A549 (cell line): ENCODE measurements around the gene CAPN9. TPM values are rescaled to one million over a fixed set of nuclear protein-coding genes. Genes with fewer than 3 reads are reported as not detected.

Source experiments
- ATAC-seq, 2 experiments: fragments of 200-7000 bp in 1 of 2; fragments of >200 bp in 1 of 2; cut with Nextera tagmentation in 1 of 2; cut with Tn5 transposase in 1 of 2; 3 replicates each; pipeline versions ENCODE4 v1.8.0 to v1.9.1; 2018 to 2020; ENCODE audit warnings: mild to moderate bottlenecking in 1 of 2, moderate library complexity in 1 of 2
- CTCF ChIA-PET: fragments of 300-600 bp; sonication (Branson Sonifier 250); formaldehyde crosslinking; extraction: SDS; loops from one replicate; lab custom pipeline; 2021; ENCODE audit warnings: antibody characterized with exemption, inconsistent platforms; lab: Yijun Ruan, JAX
- POLR2A ChIA-PET: fragments of 350-600 bp; formaldehyde crosslinking; extraction: SDS; loops from one replicate; lab custom pipeline; 2021; ENCODE audit warnings: antibody characterized with exemption, inconsistent platforms; lab: Yijun Ruan, JAX
- DNase-seq, 2 experiments: peaks; one replicate each; pipeline versions ENCODE4 v3.0.0 to v3.0.0-alpha.2; 2011 to 2016; ENCODE audit warnings: low read depth in 1 of 2, low spot score in 1 of 2
- FAIRE-seq: peaks from 2 replicates; lab custom pipeline; 2011; peaks lifted over from hg19 to GRCh38; lab: Jason Lieb, UNC
- H3K27ac ChIP-seq, 2 experiments: fragments of >200 bp; sonication (Bioruptor Twin); formaldehyde crosslinking; 3 replicates each; pipeline ENCODE4 v1.5.1; 2016 to 2017
- H3K4me1 ChIP-seq: fragments of >200 bp; sonication (Bioruptor Twin); formaldehyde crosslinking; 3 replicates; pipeline ENCODE4 v1.6.1; 2016
- H3K4me2 ChIP-seq: fragments of >200 bp; sonication (Bioruptor Twin); formaldehyde crosslinking; 3 replicates; pipeline ENCODE4 v1.6.1; 2016
- H3K4me3 ChIP-seq: fragments of >200 bp; sonication (Bioruptor Twin); formaldehyde crosslinking; 3 replicates; pipeline ENCODE4 v1.5.1; 2016
- H3K9me3 ChIP-seq: fragments of >200 bp; sonication (Bioruptor Twin); formaldehyde crosslinking; 3 replicates; pipeline ENCODE4 v1.6.1; 2016
- CEBPB ChIP-seq, 2 experiments: fragments of >200 bp in 1 of 2; sonication (Bioruptor Twin) in 1 of 2; formaldehyde crosslinking in 1 of 2; IDR thresholded peaks; 2 replicates each; pipeline ENCODE4 v1.6.1; 2012 to 2016
- CHD4 ChIP-seq: fragments of 200-600 bp; sonication (generic); IDR thresholded peaks from 2 replicates; pipeline ENCODE4 v1.6.1; 2016; ENCODE audit warnings: antibody characterized with exemption, mild to moderate bottlenecking, borderline replicate concordance
- EHF ChIP-seq: fragments of 250-450 bp; sonication (Bioruptor Pico); IDR thresholded peaks from 2 replicates; pipeline ENCODE4 v1.5.0; 2020; ENCODE audit warnings: mild to moderate bottlenecking
- EP300 ChIP-seq, 2 experiments: fragments of >200 bp; sonication (Bioruptor Twin); formaldehyde crosslinking; IDR thresholded peaks; 2 replicates in 1 of 2; 3 replicates in 1 of 2; pipeline ENCODE4 v1.6.1; 2016 to 2017
- ESRRA ChIP-seq: fragments of 150-350 bp; IDR thresholded peaks from 2 replicates; pipeline ENCODE4 v1.6.1; 2014; ENCODE audit warnings: mild to moderate bottlenecking, low read length, borderline replicate concordance
- FOSB ChIP-seq: fragments of 250-450 bp; sonication (Bioruptor Pico); IDR thresholded peaks from 2 replicates; pipeline ENCODE4 v1.5.0; 2020; ENCODE audit warnings: mild to moderate bottlenecking, moderate library complexity
- FOSL2 ChIP-seq, 2 experiments: fragments of 450-650 bp in 1 of 2; fragments of >200 bp in 1 of 2; sonication (Bioruptor Twin) in 1 of 2; formaldehyde crosslinking; IDR thresholded peaks; 2 replicates each; pipeline versions ENCODE4 v1.5.0 to v1.6.1; 2016 to 2020; ENCODE audit warnings: mild to moderate bottlenecking in 1 of 2, moderate library complexity in 1 of 2
- FOXS1 ChIP-seq: fragments of 250-450 bp; sonication (Bioruptor Pico); IDR thresholded peaks from 2 replicates; pipeline ENCODE4 v1.5.0; 2020; ENCODE audit warnings: mild to moderate bottlenecking, moderate library complexity
- HOXB5 ChIP-seq: fragments of 250-450 bp; sonication (Bioruptor Pico); IDR thresholded peaks from 2 replicates; pipeline ENCODE4 v1.5.0; 2020; ENCODE audit warnings: mild to moderate bottlenecking, moderate library complexity
- JUN ChIP-seq, 2 experiments: fragments of >200 bp; sonication (Bioruptor Twin); formaldehyde crosslinking; IDR thresholded peaks; 2 replicates in 1 of 2; 3 replicates in 1 of 2; pipeline ENCODE4 v1.6.1; 2016 to 2017
- KDM1A ChIP-seq: fragments of 200-600 bp; sonication (generic); IDR thresholded peaks from 2 replicates; pipeline ENCODE4 v1.6.1; 2016; ENCODE audit warnings: low read depth, mild to moderate bottlenecking
- KDM5A ChIP-seq: fragments of 200-600 bp; sonication (generic); IDR thresholded peaks from 2 replicates; pipeline ENCODE4 v1.6.1; 2016; ENCODE audit warnings: antibody characterized with exemption, mild to moderate bottlenecking
- MAX ChIP-seq: IDR thresholded peaks from 2 replicates; pipeline ENCODE4 v1.6.1; 2012
- MAZ ChIP-seq: fragments of 150-350 bp; IDR thresholded peaks from 2 replicates; pipeline ENCODE4 v1.6.1; 2014; ENCODE audit warnings: antibody characterized with exemption, low read depth, low read length, borderline replicate concordance
- MYC ChIP-seq: IDR thresholded peaks from 2 replicates; pipeline ENCODE4 v1.6.1; 2012; ENCODE audit warnings: mild to moderate bottlenecking, inconsistent platforms, low read length, improper control_type of control experiment, borderline replicate concordance
- NFE2L2 ChIP-seq: fragments of 150-350 bp; conservative IDR thresholded peaks from 2 replicates; pipeline ENCODE4 v1.6.1; 2014; ENCODE audit warnings: low read length
- NPAS2 ChIP-seq: fragments of 250-450 bp; sonication (Bioruptor Pico); IDR thresholded peaks from 2 replicates; pipeline ENCODE4 v1.8.0; 2022; ENCODE audit warnings: mild to moderate bottlenecking, moderate library complexity, borderline replicate concordance
- NR3C1 ChIP-seq: fragments of >200 bp; sonication (Bioruptor Twin); formaldehyde crosslinking; IDR thresholded peaks from 3 replicates; pipeline ENCODE4 v1.6.1; 2017
- RARB ChIP-seq: fragments of 250-450 bp; sonication (Bioruptor Pico); IDR thresholded peaks from 2 replicates; pipeline ENCODE4 v1.8.0; 2021; ENCODE audit warnings: mild to moderate bottlenecking, moderate library complexity
- RFX5 ChIP-seq: fragments of 450-650 bp; IDR thresholded peaks from 2 replicates; pipeline ENCODE4 v1.7.1; 2014; ENCODE audit warnings: antibody characterized with exemption, mild to moderate bottlenecking, moderate library complexity
- TFCP2L1 ChIP-seq: fragments of 250-450 bp; sonication (Bioruptor Pico); IDR thresholded peaks from 2 replicates; pipeline ENCODE4 v1.5.0; 2021; ENCODE audit warnings: mild to moderate bottlenecking
- TP53 ChIP-seq: fragments of 250-450 bp; sonication (Bioruptor Pico); IDR thresholded peaks from 2 replicates; pipeline ENCODE4 v1.5.0; 2021; ENCODE audit warnings: mild to moderate bottlenecking, moderate library complexity
- ZC3H11A ChIP-seq: fragments of 450-650 bp; IDR thresholded peaks from 2 replicates; pipeline ENCODE4 v1.6.1; 2014; ENCODE audit warnings: antibody characterized with exemption, mild to moderate bottlenecking
- ZFP36 ChIP-seq: fragments of 450-650 bp; IDR thresholded peaks from 2 replicates; pipeline ENCODE4 v1.6.1; 2014; ENCODE audit warnings: borderline replicate concordance; ENCODE audit not compliant: partially characterized antibody
- ZSCAN20 ChIP-seq: fragments of 250-450 bp; sonication (Bioruptor Pico); IDR thresholded peaks from 2 replicates; pipeline ENCODE4 v1.8.0; 2022; ENCODE audit warnings: mild to moderate bottlenecking, moderate library complexity
- WGBS: methylation state at CpG from one replicate; pipeline ENCODE4 v1.1.6; 2017; ENCODE audit errors: missing lambda C conversion rate; 5-methylcytosine and 5-hydroxymethylcytosine counted together
- polyA plus RNA-seq, 4 experiments: library from polyadenylated mRNA; depleted of rRNA in 3 of 4; stranded (reverse); fragments of >200 nt; fragmentation: RNase III in 1 of 4; extraction: RNeasy Plus Mini Kit Qiagen cat#74134 plus additional on column Dnase treatment in 1 of 4; gene quantifications; 2 replicates in 3 of 4; 3 replicates in 1 of 4; pipeline ENCODE4 v1.2.3, GENCODE V29; 2011 to 2017

The CAPN9 gene
- polyA plus RNA-seq, 2 of the 4 experiments (the other 2 are of a cell fraction): not detected

- no peak for DNase-seq
- H3K4me1 ChIP-seq: no peaks in the 10 kb centered on the region
- no peak overlapping the region for H3K4me3 ChIP-seq
- no peak for ATAC-seq
- ChIA-PET POLR2A (no interaction called here), CTCF (no interaction called here)
- H3K9me3 ChIP-seq: peaks cover 6% of the 10 kb centered on the region; the same call in 1 of the 3 replicates
- WGBS: 41% methylated on average over 6 of the region's 6 CpGs
- TF ChIP-seq MYC (no peak), EHF (CRISPR knock-in tag) (no peak), RARB (CRISPR knock-in tag) (no peak), MAZ (no peak), JUN (IDR thresholded peaks at IDR 0.05) (no peak), ZFP36 (no peak)
- H3K27ac ChIP-seq: no peak overlapping the region
- H3K4me2 ChIP-seq: no peak overlapping the region
- FAIRE-seq: no peak
These were observed 71.7 kb downstream of the CAPN9 start for GRCh38 chr1:230818901-230819300.

GRCh38 chr1:230819976-230820375 is 72.8 kb downstream of the CAPN9 start:
- WGBS: 64% methylated on average over 4 of the region's 4 CpGs
- Histone ChIP-seq H3K27ac (no peak overlapping the region), H3K4me1 (peaks cover 10% of the 10 kb centered on the region), H3K4me2 (no peak overlapping the region), H3K9me3 (no peaks in the 10 kb centered on the region), H3K4me3 (no peak overlapping the region)
- ATAC-seq (no peak), FAIRE-seq (no peak), DNase-seq (no peak)
- ChIA-PET POLR2A (no interaction called here), CTCF (interaction anchor here (1.0 to 1.3 kb wide), 2 partner anchors 16 kb away, joined by 3 to 5 read pairs; no protein-coding TSS in a partner anchor)
- no peak for TF ChIP-seq CEBPB (IDR thresholded peaks at IDR 0.05)
- no peak for TF ChIP-seq RFX5
- TF ChIP-seq HOXB5 (CRISPR knock-in tag): no peak
- no peak for TF ChIP-seq TFCP2L1 (CRISPR knock-in tag)
- no peak for TF ChIP-seq ZSCAN20 (CRISPR knock-in tag)
- no peak for TF ChIP-seq FOSL2 (IDR thresholded peaks at IDR 0.05)
- no peak for TF ChIP-seq FOSL2 (CRISPR knock-in tag; IDR thresholded peaks at IDR 0.05)
- no peak for TF ChIP-seq FOXS1 (CRISPR knock-in tag)
- no peak for TF ChIP-seq ZC3H11A

DNA sequence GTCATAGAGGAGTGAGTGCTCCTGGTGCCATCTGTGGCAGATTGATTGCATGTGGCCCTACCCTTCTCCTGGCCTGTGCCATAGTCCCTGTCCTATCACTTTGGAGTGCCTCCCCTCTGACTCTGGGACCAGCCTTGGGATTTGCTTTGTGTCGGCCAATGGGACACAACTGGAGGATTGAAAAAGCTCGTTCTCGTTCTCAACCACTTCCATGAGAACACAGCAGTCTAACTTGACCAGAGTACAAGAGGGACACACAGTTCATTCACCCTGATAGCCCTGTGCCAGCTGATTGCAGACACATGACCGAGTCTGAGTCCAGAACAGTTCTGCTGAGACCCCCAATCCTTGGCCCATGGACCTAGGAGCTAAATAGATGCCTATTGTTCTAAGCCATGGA is 73.4 kb downstream of the CAPN9 start:
- TF ChIP-seq ESRRA: no peak
- TF ChIP-seq NFE2L2: no peak
- TF ChIP-seq KDM1A: no peak
- TF ChIP-seq EHF (CRISPR knock-in tag): no peak
- no peak for TF ChIP-seq CHD4
- no peak for TF ChIP-seq TP53 (CRISPR knock-in tag)
- TF ChIP-seq KDM5A: no peak
- no peak for TF ChIP-seq FOSB (CRISPR knock-in tag)
- no peak for TF ChIP-seq NR3C1
- TF ChIP-seq NPAS2 (CRISPR knock-in tag): no peak
- no peak for TF ChIP-seq ZC3H11A
- no peak for TF ChIP-seq FOSL2 (IDR thresholded peaks at IDR 0.05)
- TF ChIP-seq FOSL2 (CRISPR knock-in tag; IDR thresholded peaks at IDR 0.05): no peak
- Histone ChIP-seq H3K4me2 (no peak overlapping the region), H3K4me1 (peaks cover 15% of the 10 kb centered on the region), H3K4me3 (no peak overlapping the region), H3K27ac (no peak overlapping the region), H3K9me3 (no peaks in the 10 kb centered on the region)
- ChIA-PET CTCF (interaction anchor here (1.0 to 1.3 kb wide), 2 partner anchors 16 to 17 kb away, joined by 3 to 5 read pairs; no protein-coding TSS in a partner anchor), POLR2A (no interaction called here)
- no peak for ATAC-seq
- no peak for FAIRE-seq
- no peak for DNase-seq
- 13% methylated on average over 3 of the region's 4 CpGs for WGBS

- ChIA-PET CTCF (no interaction called here), POLR2A (no interaction called here)
- H3K4me1 ChIP-seq: peaks cover 18% of the 10 kb centered on the region
- H3K27ac ChIP-seq: no peak overlapping the region
- DNase-seq (no peak), ATAC-seq (no peak), FAIRE-seq (no peak)
- no peak overlapping the region for H3K4me3 ChIP-seq
- H3K4me2 ChIP-seq: no peak overlapping the region
- TF ChIP-seq EP300 (IDR thresholded peaks at IDR 0.05) (no peak), MAX (no peak), NFE2L2 (no peak)
- H3K9me3 ChIP-seq: no peaks in the 10 kb centered on the region
- WGBS: 21% methylated on average over 4 of the region's 4 CpGs
These were observed 74.2 kb downstream of the CAPN9 start for GRCh38 chr1:230821346-230821745.
